T-helper 2 cell treated with Interferon-gamma antibody and Interleukin-4, amounts not matched to agents 100 ng/mL and 5 ng/mL, for 36 hours (primary cell): ENCODE data around the gene NUB1. TPM values are rescaled to one million over a fixed set of nuclear protein-coding genes. Genes with fewer than 3 reads are reported as not detected.

Experiments
- intact Hi-C: fragments of 100-400 bp; cut with micrococcal nuclease; formaldehyde crosslinking; loops from one replicate; pipeline ENCODE4 v1.15.1; 2023
- total RNA-seq: library from RNA; stranded (reverse); gene quantifications from 2 replicates; pipeline ENCODE4 v1.2.3, GENCODE V29; 2022

The NUB1 gene
- total RNA-seq: 60.2 and 64.3 TPM in 2 replicates

DNA sequence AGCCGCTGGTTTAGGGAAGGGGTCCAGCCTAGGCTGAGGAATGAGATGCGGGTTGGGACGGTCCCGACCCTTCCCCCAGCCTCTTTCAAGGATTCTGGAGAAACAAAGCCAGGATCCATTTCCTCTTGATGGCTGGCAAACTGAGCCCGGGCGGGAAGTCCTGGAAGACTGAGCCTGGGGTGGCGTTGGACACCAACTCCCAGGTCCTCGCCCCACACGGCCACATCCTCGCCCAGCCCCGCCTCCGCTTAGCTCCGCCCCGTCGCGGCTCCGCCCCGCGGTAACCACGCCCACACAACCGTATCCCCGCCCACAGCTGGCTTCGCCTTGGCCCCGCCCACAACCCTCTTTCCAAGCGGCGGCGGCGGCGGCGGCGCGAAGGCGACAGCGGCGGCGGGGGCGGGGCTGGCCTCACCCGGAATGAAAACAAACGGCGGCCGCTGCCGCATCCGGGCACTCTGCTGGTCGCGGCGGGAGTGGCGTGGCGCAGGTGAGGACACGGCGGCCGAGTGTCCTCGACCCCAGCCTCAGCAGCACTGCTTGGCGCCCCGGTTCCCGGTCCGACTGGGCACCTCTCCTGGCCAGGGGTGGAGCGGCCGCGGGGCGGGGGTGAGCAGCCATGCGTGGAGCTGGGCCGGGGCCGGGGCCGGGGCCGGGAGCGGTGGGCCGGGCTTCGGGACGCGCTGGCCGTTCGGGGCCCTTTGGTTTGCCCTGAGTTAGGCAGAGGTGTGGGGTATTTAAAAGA, at the start of gene NUB1:
TSS of gene NUB1 (plus strand) at position 456 of the 745 bp plus-strand sequence. CDS start 3,538 bp downstream, outside the sequence.
- intact Hi-C loops: loop anchor here (1.0 to 5.0 kb wide), 4 partner anchors 9 to 1096 kb away; partner anchors contain the start of genes ABCF2 and KMT2C

DNA sequence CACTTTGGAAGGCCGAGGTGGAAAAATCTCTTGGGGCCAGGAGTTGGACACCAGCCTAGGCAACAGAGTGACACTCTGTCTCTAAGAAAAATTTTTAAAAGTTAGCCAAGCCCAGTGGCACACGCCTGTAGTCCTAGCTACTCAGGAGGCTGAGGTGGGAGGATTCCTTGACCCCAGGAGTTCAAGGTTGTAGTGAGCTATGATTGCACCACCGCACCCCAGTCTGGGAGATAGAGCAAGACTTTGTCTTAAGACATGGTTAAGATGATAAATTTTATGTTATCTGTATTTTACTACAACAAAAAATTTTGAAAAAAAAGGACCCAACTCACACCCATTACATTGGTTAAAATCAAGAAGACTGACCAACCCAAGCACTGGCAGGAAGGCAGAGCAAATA, 48.8 kb upstream of the NUB1 start:
- intact Hi-C loops: no loop called here

DNA sequence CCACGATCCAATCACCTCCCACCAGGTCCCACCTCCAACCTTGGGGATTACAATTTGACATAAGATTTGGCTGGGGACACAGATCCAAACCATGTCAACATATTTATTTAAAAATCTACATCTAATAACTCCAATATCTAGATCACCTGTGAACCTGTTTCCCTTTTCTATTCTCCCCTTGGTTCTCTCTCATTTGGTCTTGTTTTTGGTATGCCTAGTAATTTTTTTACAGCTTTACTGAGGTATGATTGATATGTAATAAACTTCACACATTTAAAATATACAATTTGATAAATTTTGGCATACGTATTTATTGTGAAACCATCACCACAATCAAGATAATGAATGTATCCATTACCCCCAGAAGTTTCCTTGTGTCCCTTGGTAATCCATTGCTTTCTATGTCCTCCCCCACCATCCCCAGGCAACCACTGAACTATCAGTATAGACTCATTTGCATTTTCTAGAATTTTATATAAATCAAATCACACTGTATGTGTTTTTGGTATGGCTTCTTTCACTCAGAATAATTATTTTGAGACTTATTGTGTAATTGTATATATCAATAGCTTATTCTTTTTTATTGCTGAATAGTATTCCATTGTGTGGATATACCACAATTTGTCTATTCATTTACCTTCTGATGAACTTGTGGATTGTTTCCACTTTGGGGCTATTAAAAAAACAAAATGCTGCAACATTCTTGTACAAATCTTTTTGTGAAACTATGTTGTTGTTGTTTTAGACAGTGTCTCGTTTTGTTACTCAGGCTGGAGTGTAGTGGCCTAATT, 45.2 kb upstream of the NUB1 start:
- intact Hi-C loops: no loop called here

DNA sequence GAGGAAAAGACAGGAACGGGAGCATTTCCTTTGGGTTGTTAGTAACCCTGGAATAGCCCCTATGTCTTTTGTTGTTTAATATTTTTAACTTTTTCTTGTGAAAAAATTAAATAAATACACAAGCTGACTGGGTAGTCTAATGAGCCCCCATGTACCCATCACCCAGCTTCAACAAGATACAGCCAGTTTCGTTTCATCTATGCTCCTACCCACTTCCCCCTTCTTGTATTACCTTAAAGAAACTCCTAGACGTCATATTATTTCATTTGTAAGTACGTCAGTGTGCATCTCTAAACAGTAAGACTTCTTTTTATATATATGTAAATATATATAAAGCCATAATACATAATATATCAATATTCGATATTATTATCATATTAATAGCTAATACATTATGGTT, 42.8 kb upstream of the NUB1 start:
- intact Hi-C loops: no loop called here

DNA sequence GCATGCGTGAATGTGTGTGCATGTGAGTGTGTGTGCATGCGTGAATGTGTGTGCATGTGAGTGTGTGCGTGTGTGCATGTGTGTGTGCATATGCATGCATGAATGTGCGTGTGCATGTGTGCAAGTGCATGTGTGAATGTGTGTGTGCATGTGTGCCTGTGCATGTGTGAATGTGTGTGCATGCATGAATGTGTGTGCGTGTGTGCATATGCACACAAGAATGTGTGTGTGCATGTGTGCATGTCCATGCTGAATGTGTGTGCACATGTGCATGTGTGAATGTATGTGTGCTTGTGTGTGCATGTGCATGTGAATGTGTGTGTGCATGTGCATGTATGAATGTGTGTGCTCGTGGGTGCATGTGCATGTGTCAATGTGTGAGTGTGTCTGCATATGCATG, 42.1 kb upstream of the NUB1 start:
- intact Hi-C loops: no loop called here

DNA sequence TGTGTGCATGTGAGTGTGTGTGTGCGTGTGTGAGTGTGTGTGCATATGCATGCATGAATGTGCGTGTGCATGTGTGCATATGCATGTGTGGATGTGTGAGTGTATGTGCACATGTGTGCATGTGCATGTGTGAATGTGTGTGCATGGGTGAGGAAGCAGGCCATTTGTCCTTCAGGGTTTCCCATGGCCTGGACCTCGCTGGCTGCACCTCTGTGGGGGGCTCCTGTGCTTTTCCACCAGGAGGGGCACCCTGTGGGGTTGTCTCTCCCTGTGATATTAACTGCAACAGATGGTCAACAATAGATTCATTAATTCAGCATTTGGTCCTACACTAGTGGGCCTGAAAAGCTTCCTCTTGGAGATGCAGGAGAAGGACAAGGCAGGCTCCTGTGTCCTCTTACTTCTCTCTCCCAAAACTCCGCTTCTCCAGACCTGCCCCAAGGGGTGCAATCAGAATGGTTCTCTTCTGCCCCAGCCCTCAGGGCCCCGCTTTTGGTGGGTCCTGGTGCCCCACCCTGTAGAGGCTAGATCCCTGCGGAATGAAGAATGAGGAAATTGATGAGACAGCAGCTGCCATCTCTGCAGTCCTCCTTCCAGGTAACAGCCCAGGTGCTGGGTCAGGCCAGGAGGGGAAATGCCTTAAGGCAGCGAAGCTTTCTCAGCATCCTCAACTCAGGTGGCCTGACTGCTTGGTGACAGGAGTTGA, 41.5 kb upstream of the NUB1 start:
- intact Hi-C loops: loop anchor here (5.0 kb wide), 1 partner anchor 133 kb away; the partner anchor contains the start of gene GBX1

DNA sequence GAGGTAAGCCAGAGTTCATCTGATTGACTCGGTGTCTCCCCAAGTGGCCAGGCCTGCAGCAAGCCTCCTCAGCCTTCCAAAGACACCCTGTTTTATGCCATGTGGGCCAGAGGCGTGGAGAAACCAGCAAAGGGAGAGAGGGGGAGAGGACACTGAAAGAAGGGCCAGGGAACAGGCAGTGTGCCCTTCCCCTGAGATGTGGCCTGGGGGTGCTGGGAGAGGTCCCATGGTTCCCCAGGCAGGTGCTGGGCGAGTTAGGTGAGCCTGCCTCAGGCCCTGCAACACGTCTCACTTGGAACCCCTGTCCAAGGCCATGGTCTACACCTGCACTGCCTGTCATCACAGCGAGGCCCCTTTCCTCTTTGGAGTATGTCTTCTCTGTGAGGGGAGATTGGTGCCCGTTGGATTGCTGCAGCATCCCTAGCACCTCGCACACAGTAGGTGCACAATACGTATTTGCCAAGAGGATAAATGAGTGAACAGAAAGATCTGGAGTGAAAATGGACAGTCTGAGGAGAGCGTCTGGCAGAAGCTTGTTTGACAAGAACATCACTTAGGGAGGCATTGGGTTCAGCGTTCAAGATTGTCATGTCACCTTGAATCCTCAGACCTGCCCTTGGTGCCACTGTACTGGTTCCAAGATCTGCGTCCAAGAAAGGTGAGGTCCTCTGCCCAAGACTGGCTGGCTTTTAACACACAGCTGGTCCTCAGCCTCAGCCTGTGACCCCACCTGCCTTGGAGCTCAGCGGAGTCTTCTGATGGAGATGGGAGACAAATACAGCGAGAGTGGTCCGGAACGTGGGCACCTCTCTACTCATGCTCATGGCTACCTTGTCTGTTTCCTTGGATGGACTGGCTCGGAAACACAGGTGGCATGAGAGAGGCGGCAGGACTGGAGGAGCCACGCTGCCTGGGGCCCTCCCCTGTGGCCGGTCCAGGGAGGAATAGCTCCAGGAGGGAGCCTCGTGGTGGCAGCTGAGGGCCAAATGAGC, 39.8 kb upstream of the NUB1 start:
- intact Hi-C loops: loop anchor here (2.0 to 5.0 kb wide), 2 partner anchors 57 to 134 kb away; partner anchors contain the start of gene GBX1

GRCh38 chr7:151304251-151304650, 37.4 kb upstream of the NUB1 start:
- intact Hi-C loops: loop anchor here (5.0 kb wide), 1 partner anchor 137 kb away; the partner anchor contains the start of gene GBX1

- intact Hi-C loops: loop anchor here (5.0 kb wide), 1 partner anchor 138 kb away; the partner anchor contains the start of gene GBX1
Measured at GRCh38 chr7:151304856-151305255, 36.8 kb upstream of the NUB1 start.

GRCh38 chr7:151306374-151306773, 35.2 kb upstream of the NUB1 start:
- intact Hi-C loops: no loop called here

DNA sequence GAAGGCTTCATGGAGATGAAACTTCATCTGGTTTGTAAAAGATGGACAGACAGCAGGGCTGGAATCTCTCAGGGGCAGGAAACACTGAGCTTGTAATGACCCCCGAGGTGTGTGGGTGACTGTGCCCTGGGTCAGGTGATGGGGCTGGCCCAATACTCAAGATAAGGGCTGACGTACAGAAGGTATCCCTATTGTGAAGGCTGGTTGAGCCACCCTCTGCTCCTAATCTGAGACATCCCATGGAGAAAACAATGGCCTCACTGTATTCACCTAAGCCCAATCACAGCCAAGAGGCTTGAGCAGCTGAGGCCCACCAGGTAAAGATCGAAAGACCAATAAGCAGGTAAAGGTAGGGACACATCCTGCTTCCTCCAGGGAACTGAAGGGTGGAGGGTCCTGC, 34.8 kb upstream of the NUB1 start:
- intact Hi-C loops: no loop called here

DNA sequence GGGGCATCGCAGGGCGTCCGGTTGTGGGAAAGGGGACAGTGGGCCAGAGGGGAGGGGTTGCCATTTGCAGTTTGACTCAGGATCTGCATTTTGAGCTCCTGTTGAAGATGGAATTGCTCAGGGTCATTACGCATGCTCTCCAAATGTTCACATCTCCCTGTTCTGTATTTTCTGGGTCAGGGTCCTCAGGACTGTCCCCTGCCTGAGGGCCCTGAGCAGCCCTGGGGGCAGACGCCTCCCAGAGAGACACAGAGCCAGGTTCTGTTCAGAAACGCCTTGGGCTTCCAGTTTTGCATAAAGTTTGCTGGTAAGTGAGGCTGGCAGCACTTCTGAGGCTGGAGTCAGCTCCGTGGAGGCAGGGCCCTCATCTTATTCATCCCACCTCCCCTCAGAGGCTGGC, 34.1 kb upstream of the NUB1 start:
- intact Hi-C loops: no loop called here

DNA sequence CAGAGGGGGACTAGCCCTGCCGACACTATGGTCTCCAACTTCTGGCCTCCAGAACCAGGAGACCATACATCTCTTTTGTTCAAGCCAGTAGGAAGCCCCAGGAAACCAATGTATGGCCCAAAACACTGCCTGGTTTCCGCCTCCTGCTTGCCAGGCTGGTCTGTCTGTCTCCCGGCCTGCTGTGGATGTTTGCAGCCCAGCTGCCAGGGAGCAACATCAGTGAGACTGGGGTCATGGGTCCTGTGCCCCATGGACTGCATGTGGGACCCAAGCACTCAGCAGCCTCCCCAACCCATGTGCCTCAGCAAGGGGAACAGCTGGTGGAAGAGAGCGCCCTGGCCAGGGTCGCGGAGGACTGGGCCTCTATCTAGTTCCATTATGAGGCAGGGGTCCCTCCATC, 33.4 kb upstream of the NUB1 start:
- intact Hi-C loops: no loop called here

- intact Hi-C loops: no loop called here
Measured at GRCh38 chr7:151308791-151309190, 32.8 kb upstream of the NUB1 start.

- intact Hi-C loops: no loop called here
Measured at GRCh38 chr7:151309311-151309710, 32.3 kb upstream of the NUB1 start.

GRCh38 chr7:151310578-151310977, 31.0 kb upstream of the NUB1 start:
- intact Hi-C loops: no loop called here

GRCh38 chr7:151311294-151311864, 30.2 kb upstream of the NUB1 start:
- intact Hi-C loops: no loop called here

DNA sequence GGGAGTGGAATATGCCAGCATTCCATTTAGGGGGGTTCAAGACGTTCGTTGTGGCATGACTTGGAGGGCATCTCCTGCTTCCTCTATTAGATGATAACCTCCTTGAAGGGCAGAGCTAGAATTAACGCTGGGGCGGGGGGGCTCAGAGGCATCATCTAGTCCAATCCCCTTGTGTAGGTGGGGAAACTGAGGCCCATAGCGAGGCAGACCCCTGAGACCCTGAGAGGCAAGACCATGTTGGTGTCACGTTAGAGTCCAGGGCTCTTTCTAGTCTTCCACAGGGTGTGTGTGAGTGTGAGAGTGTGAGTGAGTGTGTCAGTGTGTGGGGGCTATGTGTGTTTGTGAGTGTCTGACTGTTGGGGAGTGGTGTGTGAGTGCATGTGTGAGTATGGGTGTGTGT, 29.3 kb upstream of the NUB1 start:
- intact Hi-C loops: no loop called here

DNA sequence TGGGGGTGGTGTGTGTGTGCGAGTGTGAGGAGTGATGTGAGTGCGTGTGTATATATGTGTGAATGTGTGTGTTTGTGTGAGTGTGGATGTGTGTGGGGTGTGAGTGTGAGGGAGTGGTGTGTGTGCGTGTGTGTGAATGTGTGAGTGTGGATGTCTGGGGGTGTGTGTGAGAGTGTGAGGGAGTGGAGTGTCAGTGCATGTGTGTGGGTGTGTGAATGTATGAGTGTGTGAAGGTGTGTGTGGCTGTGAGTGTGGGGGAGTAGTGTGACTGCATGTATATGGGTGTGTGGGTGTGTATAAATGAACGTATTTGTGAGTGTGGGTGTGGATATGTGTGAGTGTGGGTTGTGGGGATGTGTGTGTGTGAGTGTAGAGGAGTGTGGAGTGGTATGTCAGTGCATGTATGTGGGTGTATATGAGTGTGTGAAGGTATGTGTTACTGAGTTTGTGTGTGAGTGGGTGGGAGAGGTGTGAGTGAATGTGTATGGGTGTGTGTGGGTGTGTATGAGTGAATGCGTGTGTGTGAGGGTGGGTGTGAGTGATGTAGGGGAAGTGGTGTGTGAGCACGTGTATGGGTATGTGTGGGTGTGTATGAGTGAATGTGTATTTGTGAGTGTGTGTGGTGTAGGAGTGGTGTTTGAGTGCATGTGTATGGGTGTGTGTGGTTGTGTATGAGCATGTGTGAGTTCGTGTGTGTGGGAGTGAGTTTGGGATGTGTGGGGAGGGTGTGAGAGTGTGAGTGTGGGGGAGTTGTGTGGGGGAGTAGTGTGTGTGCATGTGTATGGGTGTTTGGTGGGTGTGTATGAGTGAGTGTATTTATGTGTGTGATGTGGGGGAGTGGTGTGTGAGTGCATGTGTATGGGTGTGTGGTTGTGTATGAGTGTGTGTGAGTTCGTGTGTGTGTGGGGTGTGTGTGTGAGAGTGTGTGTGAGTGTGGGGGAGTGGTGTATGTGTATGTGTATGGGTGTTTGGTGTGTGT, 28.5 kb upstream of the NUB1 start:
- intact Hi-C loops: no loop called here
